GM12801 (cell line): Measurements from ENCODE around the gene GNE.

Experiments used
- CTCF ChIP-seq: IDR thresholded peaks from one replicate; pipeline ENCODE4 v1.5.1; 2011; ENCODE audit warnings: control low read depth; ENCODE audit not compliant: insufficient read length; ENCODE audit errors: extremely low read depth

The GNE gene

GRCh38 chr9:36221667-36222066 lies 36.6 kb downstream of the GNE start:
- TF ChIP-seq CTCF = no peak

GRCh38 chr9:36218411-36218901 lies 39.8 kb downstream of the GNE start:
- no peak for TF ChIP-seq CTCF

GRCh38 chr9:36218011-36218410 lies 40.2 kb downstream of the GNE start:
- no peak for TF ChIP-seq CTCF

- TF ChIP-seq CTCF = no peak
These were observed 40.8 kb downstream of the GNE start for GRCh38 chr9:36217256-36217968.

GRCh38 chr9:36214571-36214970 lies 43.7 kb downstream of the GNE start:
- no peak for TF ChIP-seq CTCF

GRCh38 chr9:36213989-36214388 lies 44.3 kb downstream of the GNE start:
- TF ChIP-seq CTCF = no peak

GRCh38 chr9:36213387-36213786 lies 44.9 kb downstream of the GNE start:
- no peak for TF ChIP-seq CTCF
